ENCODE data around the gene TXNRD2.

GRCh38 chr22:19963863-19964642, 22.4 kb upstream of the TXNRD2 start:
- TF ChIP-seq CTCF (IDR thresholded peaks at IDR 0.05; ENCODE audit: poor library complexity, severe bottlenecking) (no peak), POLR2AphosphoS5 (IDR thresholded peaks at IDR 0.05) (no peak), EP300 (conservative IDR thresholded peaks at IDR 0.05; ENCODE audit: poor library complexity, severe bottlenecking) (no peak), EZH2 (IDR thresholded peaks at IDR 0.05; ENCODE audit: borderline replicate concordance, insufficient read depth, low read length, poor library complexity, severe bottlenecking) (no peak), REST (IDR thresholded peaks at IDR 0.05; ENCODE audit: borderline replicate concordance) (no peak), MXI1 (conservative IDR thresholded peaks at IDR 0.05; ENCODE audit: poor library complexity, severe bottlenecking) (no peak), RAD21 (conservative IDR thresholded peaks at IDR 0.05) (no peak), SMC3 (conservative IDR thresholded peaks at IDR 0.05; ENCODE audit: poor library complexity) (no peak), TAF1 (IDR thresholded peaks at IDR 0.05; ENCODE audit: low read depth) (no peak)
